HEK293 (cell line): Measurements from ENCODE around the gene VPREB3.

Experiments
- CTCF ChIA-PET: fragments of 350-600 bp; formaldehyde crosslinking; extraction: SDS; loops from one replicate; lab custom pipeline; 2021; ENCODE audit warnings: antibody characterized with exemption; lab: Yijun Ruan, JAX
- POLR2A ChIA-PET: fragments of 300-600 bp; formaldehyde crosslinking; extraction: SDS; loops from one replicate; lab custom pipeline; 2020; ENCODE audit warnings: antibody characterized with exemption, inconsistent platforms; lab: Yijun Ruan, JAX
- H3K27ac ChIP-seq: fragments of 200-500 bp; sonication (Bioruptor generic); 2 replicates; pipeline ENCODE4 v1.5.1; 2014; ENCODE audit warnings: low read depth, low read length, control low read depth, inconsistent platforms; ENCODE audit errors: extremely low read depth
- H3K36me3 ChIP-seq, 2 experiments: fragments of 200-500 bp in 1 of 2; sonication (Bioruptor generic) in 1 of 2; 1 replicate in 1 of 2; 2 replicates in 1 of 2; pipeline ENCODE4 v1.5.1; 2014 to 2017; ENCODE audit warnings: inconsistent platforms in 2 of 2, low read length in 2 of 2; ENCODE audit not compliant: control insufficient read depth in 2 of 2, insufficient read depth in 1 of 2
- H3K4me1 ChIP-seq: fragments of 200-500 bp; sonication (Bioruptor generic); 2 replicates; pipeline ENCODE4 v1.5.1; 2014; ENCODE audit warnings: mild to moderate bottlenecking, low read length, inconsistent platforms; ENCODE audit not compliant: control insufficient read depth, insufficient read depth
- H3K4me3 ChIP-seq: 2 replicates; pipeline ENCODE4 v1.5.1; 2011; ENCODE audit warnings: low read depth, mild to moderate bottlenecking, control low read depth, low read length, moderate library complexity
- H3K9me3 ChIP-seq: fragments of 200-500 bp; sonication (Bioruptor generic); 2 replicates; pipeline ENCODE4 v1.5.1; 2014; ENCODE audit warnings: low read depth, low read length, inconsistent platforms; ENCODE audit not compliant: control insufficient read depth, insufficient read depth
- GLI2 ChIP-seq: fragments of 450-650 bp; formaldehyde crosslinking; IDR thresholded peaks from 2 replicates; pipeline ENCODE4; 2017; ENCODE audit warnings: missing biosample characterization, missing genetic modification characterization, low read depth, borderline replicate concordance
- OVOL3 ChIP-seq: fragments of 450-650 bp; formaldehyde crosslinking; IDR thresholded peaks from 2 replicates; pipeline ENCODE4 v1.5.1; 2016; ENCODE audit warnings: missing biosample characterization, missing genetic modification characterization
- REPIN1 ChIP-seq: fragments of 450-650 bp; formaldehyde crosslinking; IDR thresholded peaks from 2 replicates; pipeline ENCODE4 v1.5.1; 2017; ENCODE audit warnings: missing biosample characterization, missing genetic modification characterization, low read depth
- SCRT2 ChIP-seq: fragments of 450-650 bp; formaldehyde crosslinking; IDR thresholded peaks from 2 replicates; pipeline ENCODE4 v1.5.1; 2016; ENCODE audit warnings: missing biosample characterization, missing genetic modification characterization
- ZFHX2 ChIP-seq: fragments of 450-650 bp; formaldehyde crosslinking; conservative IDR thresholded peaks from 2 replicates; pipeline ENCODE4 v1.5.1; 2016; ENCODE audit warnings: missing biosample characterization, missing genetic modification characterization
- ZNF121 ChIP-seq: fragments of 450-650 bp; formaldehyde crosslinking; IDR thresholded peaks from 2 replicates; pipeline ENCODE4 v1.5.1; 2016; ENCODE audit warnings: missing biosample characterization, missing genetic modification characterization
- ZNF169 ChIP-seq: fragments of 450-650 bp; formaldehyde crosslinking; IDR thresholded peaks from 2 replicates; pipeline ENCODE4 v1.5.1; 2016; ENCODE audit warnings: missing biosample characterization, missing genetic modification characterization
- ZNF223 ChIP-seq: fragments of 450-650 bp; formaldehyde crosslinking; IDR thresholded peaks from 2 replicates; pipeline ENCODE4 v1.5.1; 2016; ENCODE audit warnings: missing biosample characterization, missing genetic modification characterization
- ZNF394 ChIP-seq: fragments of 450-650 bp; formaldehyde crosslinking; IDR thresholded peaks from 2 replicates; pipeline ENCODE4 v1.5.1; 2016; ENCODE audit warnings: missing biosample characterization, missing genetic modification characterization, mild to moderate bottlenecking, moderate library complexity, borderline replicate concordance
- ZNF510 ChIP-seq: fragments of 450-650 bp; formaldehyde crosslinking; IDR thresholded peaks from 2 replicates; pipeline ENCODE4 v1.5.1; 2018; ENCODE audit warnings: mild to moderate bottlenecking, missing genetic modification characterization, missing biosample characterization; ENCODE audit not compliant: insufficient replicate concordance
- ZNF610 ChIP-seq: fragments of 450-650 bp; formaldehyde crosslinking; IDR thresholded peaks from 2 replicates; pipeline ENCODE4 v1.5.1; 2016; ENCODE audit warnings: missing biosample characterization, missing genetic modification characterization, borderline replicate concordance
- ZNF621 ChIP-seq: fragments of 450-650 bp; formaldehyde crosslinking; IDR thresholded peaks from 2 replicates; pipeline ENCODE4 v1.5.1; 2017; ENCODE audit warnings: missing biosample characterization, missing genetic modification characterization
- ZNF768 ChIP-seq: fragments of 450-650 bp; formaldehyde crosslinking; IDR thresholded peaks from 2 replicates; pipeline ENCODE4 v1.5.1; 2018; ENCODE audit warnings: missing biosample characterization, mild to moderate bottlenecking, missing genetic modification characterization
- ZNF776 ChIP-seq: fragments of 450-650 bp; formaldehyde crosslinking; IDR thresholded peaks from 2 replicates; pipeline ENCODE4 v1.5.0; 2017; ENCODE audit warnings: missing biosample characterization, missing genetic modification characterization, borderline replicate concordance
- ZNF791 ChIP-seq: fragments of 450-650 bp; formaldehyde crosslinking; IDR thresholded peaks from 2 replicates; pipeline ENCODE4 v1.5.1; 2016; ENCODE audit warnings: missing biosample characterization, missing genetic modification characterization
- TF ChIP-seq, protein P1 (sequence below): fragments of 450-650 bp; formaldehyde crosslinking; IDR thresholded peaks from 2 replicates; pipeline ENCODE4 v1.5.1; 2016; ENCODE audit warnings: missing biosample characterization, missing genetic modification characterization
- TF ChIP-seq, protein P2 (sequence below): fragments of 450-650 bp; formaldehyde crosslinking; IDR thresholded peaks from 2 replicates; pipeline ENCODE4 v1.5.1; 2016; ENCODE audit warnings: missing biosample characterization, missing genetic modification characterization
- TF ChIP-seq, protein P3 (sequence below): fragments of 450-650 bp; formaldehyde crosslinking; IDR thresholded peaks from 2 replicates; pipeline ENCODE4 v1.5.1; 2016; ENCODE audit warnings: missing biosample characterization, missing genetic modification characterization
- TF ChIP-seq, protein P4 (sequence below): fragments of 450-650 bp; formaldehyde crosslinking; IDR thresholded peaks from 2 replicates; pipeline ENCODE4 v1.5.1; 2017; ENCODE audit warnings: missing biosample characterization, missing genetic modification characterization
- TF ChIP-seq, protein P5 (sequence below): fragments of 450-650 bp; formaldehyde crosslinking; IDR thresholded peaks from 2 replicates; pipeline ENCODE4 v1.5.1; 2016; ENCODE audit warnings: missing biosample characterization, missing genetic modification characterization

VPREB3 gene

DNA sequence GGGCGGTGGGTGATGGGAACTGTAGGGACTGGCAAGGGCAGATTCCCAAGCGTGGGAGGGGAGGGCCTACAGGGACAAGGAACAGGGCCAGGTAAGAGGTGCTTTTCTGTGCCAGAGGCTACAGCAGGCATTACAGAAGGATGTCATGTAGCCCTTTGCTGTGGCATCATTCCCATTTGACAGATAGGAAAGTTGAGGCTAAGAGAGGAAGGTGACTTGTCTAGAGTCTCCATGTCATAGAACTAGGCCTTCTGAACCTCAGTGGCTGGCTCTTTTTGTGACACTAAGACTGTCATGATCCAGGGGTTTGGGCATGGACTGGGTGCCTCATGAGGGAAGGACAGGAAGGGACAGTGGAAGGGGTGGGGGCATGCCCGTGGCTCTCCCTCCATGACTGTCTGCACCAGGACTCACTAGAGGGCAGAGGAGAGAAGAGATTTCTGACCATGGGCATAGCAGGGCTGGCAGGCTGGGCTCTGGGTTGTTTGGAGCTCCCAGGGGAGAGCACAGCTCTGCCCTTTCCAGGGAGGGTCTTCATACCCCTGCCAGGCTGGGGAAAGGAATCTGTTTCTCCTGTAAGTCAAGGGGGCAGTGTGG, 21.7 kb upstream of the VPREB3 start (continued):
- TF ChIP-seq GLI2 (no peak), ZNF223 (no peak), ZNF394 (tag by site-specific recombination) (no peak)

DNA sequence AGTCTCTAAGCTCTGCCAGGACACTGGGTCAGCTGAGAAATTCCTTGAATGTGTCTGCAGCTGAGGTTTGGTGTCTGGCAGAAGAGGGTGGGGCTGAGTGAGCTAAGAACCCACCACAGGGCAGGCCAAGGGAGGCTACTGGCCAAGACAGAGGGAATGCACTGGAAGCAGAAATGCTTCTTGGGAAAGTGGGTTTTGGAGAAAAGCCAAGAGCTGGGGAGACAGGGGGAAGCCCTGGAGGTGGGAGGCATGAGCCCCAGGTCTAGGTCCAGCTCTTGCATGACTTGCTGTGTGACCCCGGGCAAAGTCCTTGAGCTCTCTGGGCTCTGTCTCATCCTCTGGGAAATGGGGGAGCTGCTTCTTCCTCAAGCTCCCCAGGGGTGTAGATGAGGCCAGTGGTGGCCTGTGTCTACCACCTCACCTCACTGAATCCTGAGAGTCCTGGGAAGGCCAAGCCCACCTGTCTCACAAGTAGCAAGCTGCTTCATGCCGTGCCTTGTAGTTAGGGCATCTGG, 20.8 kb upstream of the VPREB3 start:
- POLR2A ChIA-PET: interaction anchor here (0.5 to 2.4 kb wide), 9 partner anchors 11 to 1225 kb away, joined by 3 to 11 read pairs (median 4); partner anchors contain the start of genes SLC2A11, SMARCB1 and ZNF70
- Histone ChIP-seq H3K4me1 (peaks cover 3% of the 10 kb centered on the region), H3K4me3 (no peak overlapping the region), H3K27ac (no peak overlapping the region), H3K36me3 (no peaks in the 10 kb centered on the region)
- TF ChIP-seq, protein P1, sequence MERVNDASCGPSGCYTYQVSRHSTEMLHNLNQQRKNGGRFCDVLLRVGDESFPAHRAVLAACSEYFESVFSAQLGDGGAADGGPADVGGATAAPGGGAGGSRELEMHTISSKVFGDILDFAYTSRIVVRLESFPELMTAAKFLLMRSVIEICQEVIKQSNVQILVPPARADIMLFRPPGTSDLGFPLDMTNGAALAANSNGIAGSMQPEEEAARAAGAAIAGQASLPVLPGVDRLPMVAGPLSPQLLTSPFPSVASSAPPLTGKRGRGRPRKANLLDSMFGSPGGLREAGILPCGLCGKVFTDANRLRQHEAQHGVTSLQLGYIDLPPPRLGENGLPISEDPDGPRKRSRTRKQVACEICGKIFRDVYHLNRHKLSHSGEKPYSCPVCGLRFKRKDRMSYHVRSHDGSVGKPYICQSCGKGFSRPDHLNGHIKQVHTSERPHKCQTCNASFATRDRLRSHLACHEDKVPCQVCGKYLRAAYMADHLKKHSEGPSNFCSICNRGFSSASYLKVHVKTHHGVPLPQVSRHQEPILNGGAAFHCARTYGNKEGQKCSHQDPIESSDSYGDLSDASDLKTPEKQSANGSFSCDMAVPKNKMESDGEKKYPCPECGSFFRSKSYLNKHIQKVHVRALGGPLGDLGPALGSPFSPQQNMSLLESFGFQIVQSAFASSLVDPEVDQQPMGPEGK (tag by site-specific recombination): 0 out of 2 replicates have a peak, but pooled peaks have one; percentile 18
- TF ChIP-seq ZNF768 (tag by site-specific recombination): peak; percentile 84; the same call in 1 of the 2 replicates
- no peak for TF ChIP-seq ZNF169 (tag by site-specific recombination)
- TF ChIP-seq, protein P2, sequence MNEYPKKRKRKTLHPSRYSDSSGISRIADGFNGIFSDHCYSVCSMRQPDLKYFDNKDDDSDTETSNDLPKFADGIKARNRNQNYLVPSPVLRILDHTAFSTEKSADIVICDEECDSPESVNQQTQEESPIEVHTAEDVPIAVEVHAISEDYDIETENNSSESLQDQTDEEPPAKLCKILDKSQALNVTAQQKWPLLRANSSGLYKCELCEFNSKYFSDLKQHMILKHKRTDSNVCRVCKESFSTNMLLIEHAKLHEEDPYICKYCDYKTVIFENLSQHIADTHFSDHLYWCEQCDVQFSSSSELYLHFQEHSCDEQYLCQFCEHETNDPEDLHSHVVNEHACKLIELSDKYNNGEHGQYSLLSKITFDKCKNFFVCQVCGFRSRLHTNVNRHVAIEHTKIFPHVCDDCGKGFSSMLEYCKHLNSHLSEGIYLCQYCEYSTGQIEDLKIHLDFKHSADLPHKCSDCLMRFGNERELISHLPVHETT (tag by site-specific recombination): no peak
- no peak for TF ChIP-seq ZNF121 (tag by site-specific recombination)
- TF ChIP-seq ZNF510 (tag by site-specific recombination): no peak
- no peak for TF ChIP-seq ZNF776 (tag by site-specific recombination)
- TF ChIP-seq, all 188 proteins: peak for 2
- H3K9me3 ChIP-seq: no peaks in the 10 kb centered on the region
- CTCF ChIA-PET: interaction anchor here (0.7 to 1.8 kb wide), 6 partner anchors 8 to 121 kb away, joined by 3 to 9 read pairs (median 4); partner anchors contain the start of gene MIF

DNA sequence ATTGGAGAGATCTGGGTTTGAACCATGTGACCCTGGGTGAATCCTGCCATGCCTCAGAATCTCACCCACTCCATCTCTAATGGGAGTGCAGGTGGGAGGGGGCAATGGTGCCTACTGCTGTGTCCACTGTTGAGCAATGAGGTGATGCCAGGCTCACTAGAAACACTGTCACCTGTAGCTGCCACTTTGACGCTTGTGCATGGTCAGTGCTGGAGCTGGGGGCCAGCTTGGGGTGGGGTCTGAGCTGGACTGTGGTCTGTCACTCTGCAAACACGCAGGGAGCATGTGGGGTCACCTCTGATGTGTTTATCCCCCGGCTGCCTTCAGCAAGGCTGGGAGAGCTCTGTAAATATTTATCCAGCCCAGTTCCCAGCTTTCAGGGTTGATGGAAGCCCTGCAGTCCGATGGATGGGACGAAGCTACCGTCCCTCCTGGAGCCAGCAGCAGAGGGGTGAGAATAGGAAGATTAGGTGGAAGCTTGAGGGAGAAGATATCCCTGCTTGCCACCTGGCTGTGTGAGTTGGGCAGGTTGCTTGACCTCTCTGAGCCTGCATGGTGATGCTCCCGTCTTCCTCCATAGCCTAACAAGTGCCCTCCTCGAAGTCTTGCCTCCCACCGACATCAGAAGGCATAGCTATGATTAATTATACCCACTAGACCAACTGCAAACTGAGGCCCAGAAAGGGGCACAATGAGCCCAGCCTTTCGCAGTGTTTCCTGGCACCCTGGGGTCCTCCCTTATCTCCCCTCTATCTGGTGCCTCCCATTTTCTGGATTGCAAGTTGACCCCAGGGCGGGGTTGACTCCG, 20.1 kb upstream of the VPREB3 start:
- no peak overlapping the region for H3K4me3 ChIP-seq
- H3K27ac ChIP-seq: no peak overlapping the region
- CTCF ChIA-PET: interaction anchor here (0.5 to 1.8 kb wide), 5 partner anchors 18 to 122 kb away, joined by 3 to 9 read pairs (median 4); partner anchors contain the start of gene MIF
- peaks cover 3% of the 10 kb centered on the region for H3K4me1 ChIP-seq
- no peaks in the 10 kb centered on the region for H3K36me3 ChIP-seq
- H3K9me3 ChIP-seq: no peaks in the 10 kb centered on the region
- POLR2A ChIA-PET: interaction anchor here (0.5 to 2.4 kb wide), 8 partner anchors 11 to 515 kb away, joined by 3 to 11 read pairs (median 4); partner anchors contain the start of genes SLC2A11, SMARCB1 and ZNF70
- TF ChIP-seq ZNF621 (tag by site-specific recombination) (no peak), ZNF610 (tag by site-specific recombination) (no peak), SCRT2 (tag by site-specific recombination) (0 out of 2 replicates have a peak, but pooled peaks have one; percentile 50), OVOL3 (tag by site-specific recombination) (no peak), ZNF791 (tag by site-specific recombination) (no peak), ZFHX2 (tag by site-specific recombination) (peak; percentile 13; the same call in 1 of the 2 replicates), REPIN1 (tag by site-specific recombination) (no peak)
- TF ChIP-seq, protein P3, sequence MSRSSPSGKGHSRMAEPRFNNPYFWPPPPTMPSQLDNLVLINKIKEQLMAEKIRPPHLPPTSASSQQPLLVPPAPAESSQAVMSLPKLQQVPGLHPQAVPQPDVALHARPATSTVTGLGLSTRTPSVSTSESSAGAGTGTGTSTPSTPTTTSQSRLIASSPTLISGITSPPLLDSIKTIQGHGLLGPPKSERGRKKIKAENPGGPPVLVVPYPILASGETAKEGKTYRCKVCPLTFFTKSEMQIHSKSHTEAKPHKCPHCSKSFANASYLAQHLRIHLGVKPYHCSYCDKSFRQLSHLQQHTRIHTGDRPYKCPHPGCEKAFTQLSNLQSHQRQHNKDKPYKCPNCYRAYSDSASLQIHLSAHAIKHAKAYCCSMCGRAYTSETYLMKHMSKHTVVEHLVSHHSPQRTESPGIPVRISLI (tag by site-specific recombination): no peak
- TF ChIP-seq, protein P4, sequence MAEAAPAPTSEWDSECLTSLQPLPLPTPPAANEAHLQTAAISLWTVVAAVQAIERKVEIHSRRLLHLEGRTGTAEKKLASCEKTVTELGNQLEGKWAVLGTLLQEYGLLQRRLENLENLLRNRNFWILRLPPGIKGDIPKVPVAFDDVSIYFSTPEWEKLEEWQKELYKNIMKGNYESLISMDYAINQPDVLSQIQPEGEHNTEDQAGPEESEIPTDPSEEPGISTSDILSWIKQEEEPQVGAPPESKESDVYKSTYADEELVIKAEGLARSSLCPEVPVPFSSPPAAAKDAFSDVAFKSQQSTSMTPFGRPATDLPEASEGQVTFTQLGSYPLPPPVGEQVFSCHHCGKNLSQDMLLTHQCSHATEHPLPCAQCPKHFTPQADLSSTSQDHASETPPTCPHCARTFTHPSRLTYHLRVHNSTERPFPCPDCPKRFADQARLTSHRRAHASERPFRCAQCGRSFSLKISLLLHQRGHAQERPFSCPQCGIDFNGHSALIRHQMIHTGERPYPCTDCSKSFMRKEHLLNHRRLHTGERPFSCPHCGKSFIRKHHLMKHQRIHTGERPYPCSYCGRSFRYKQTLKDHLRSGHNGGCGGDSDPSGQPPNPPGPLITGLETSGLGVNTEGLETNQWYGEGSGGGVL (tag by site-specific recombination): no peak
- TF ChIP-seq, protein P5, sequence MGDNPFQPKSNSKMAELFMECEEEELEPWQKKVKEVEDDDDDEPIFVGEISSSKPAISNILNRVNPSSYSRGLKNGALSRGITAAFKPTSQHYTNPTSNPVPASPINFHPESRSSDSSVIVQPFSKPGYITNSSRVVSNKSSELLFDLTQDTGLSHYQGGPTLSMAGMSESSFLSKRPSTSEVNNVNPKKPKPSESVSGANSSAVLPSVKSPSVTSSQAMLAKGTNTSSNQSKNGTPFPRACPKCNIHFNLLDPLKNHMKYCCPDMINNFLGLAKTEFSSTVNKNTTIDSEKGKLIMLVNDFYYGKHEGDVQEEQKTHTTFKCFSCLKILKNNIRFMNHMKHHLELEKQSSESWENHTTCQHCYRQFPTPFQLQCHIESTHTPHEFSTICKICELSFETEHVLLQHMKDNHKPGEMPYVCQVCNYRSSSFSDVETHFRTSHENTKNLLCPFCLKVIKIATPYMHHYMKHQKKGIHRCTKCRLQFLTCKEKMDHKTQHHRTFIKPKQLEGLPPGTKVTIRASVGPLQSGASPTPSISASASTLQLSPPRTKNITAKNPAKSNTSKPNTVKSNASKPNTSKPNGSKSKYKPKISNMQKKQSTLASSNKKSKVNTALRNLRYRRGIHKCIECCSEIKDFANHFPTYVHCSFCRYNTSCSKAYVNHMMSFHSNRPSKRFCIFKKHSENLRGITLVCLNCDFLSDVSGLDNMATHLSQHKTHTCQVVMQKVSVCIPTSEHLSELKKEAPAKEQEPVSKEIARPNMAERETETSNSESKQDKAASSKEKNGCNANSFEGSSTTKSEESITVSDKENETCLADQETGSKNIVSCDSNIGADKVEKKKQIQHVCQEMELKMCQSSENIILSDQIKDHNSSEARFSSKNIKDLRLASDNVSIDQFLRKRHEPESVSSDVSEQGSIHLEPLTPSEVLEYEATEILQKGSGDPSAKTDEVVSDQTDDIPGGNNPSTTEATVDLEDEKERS: no peak
